Astrocyte (in vitro differentiated cells and primary cell): ENCODE data around the gene CDC25A. TPM values are rescaled to one million over a fixed set of nuclear protein-coding genes. Genes with fewer than 3 reads are reported as not detected.

Experiments
- DNase-seq: peaks from one replicate; pipeline ENCODE4 v3.0.0-alpha.2; 2010; ENCODE audit warnings: low read depth
- FAIRE-seq: peaks from 2 replicates; lab custom pipeline; 2011; peaks lifted over from hg19 to GRCh38; lab: Jason Lieb, UNC
- H2AFZ ChIP-seq: 2 replicates; pipeline ENCODE4 v1.6.0; 2012; ENCODE audit warnings: low read depth, low read length, inconsistent platforms
- H3K27ac ChIP-seq: 2 replicates; pipeline ENCODE4 v1.5.1; 2011; ENCODE audit warnings: low read depth, low read length, inconsistent platforms
- H3K27me3 ChIP-seq: 2 replicates; pipeline ENCODE4 v1.6.0; 2011; ENCODE audit warnings: low read length, inconsistent platforms; ENCODE audit not compliant: insufficient read depth
- H3K36me3 ChIP-seq: 2 replicates; pipeline ENCODE4 v1.5.1; 2011; ENCODE audit warnings: low read length, inconsistent platforms; ENCODE audit not compliant: insufficient read depth
- H3K4me1 ChIP-seq: 2 replicates; pipeline ENCODE4 v1.5.1; 2011; ENCODE audit warnings: low read length, inconsistent platforms; ENCODE audit not compliant: insufficient read depth
- H3K4me2 ChIP-seq: 2 replicates; pipeline ENCODE4 v1.6.0; 2012; ENCODE audit warnings: low read length, inconsistent platforms
- H3K4me3 ChIP-seq: 2 replicates; pipeline ENCODE4 v1.5.1; 2011; ENCODE audit warnings: low read depth, mild to moderate bottlenecking, low read length, inconsistent platforms; ENCODE audit not compliant: insufficient read depth
- H3K79me2 ChIP-seq: 2 replicates; pipeline ENCODE4 v1.6.0; 2012; ENCODE audit warnings: mild to moderate bottlenecking, low read length, inconsistent platforms; ENCODE audit not compliant: insufficient read depth
- H3K9ac ChIP-seq: 2 replicates; pipeline ENCODE4 v1.6.0; 2012; ENCODE audit warnings: mild to moderate bottlenecking, low read length, inconsistent platforms
- H3K9me3 ChIP-seq: 2 replicates; pipeline ENCODE4 v1.5.1; 2012; ENCODE audit warnings: low read depth, mild to moderate bottlenecking, low read length, inconsistent platforms; ENCODE audit not compliant: insufficient read depth
- H4K20me1 ChIP-seq: 2 replicates; pipeline ENCODE4 v1.6.0; 2012; ENCODE audit warnings: low read length, inconsistent platforms; ENCODE audit not compliant: insufficient read depth
- H3K27ac Mint-ChIP-seq: one replicate; pipeline ENCODE4 v1.8.0; 2021; ENCODE audit warnings: mild to moderate bottlenecking, mixed read lengths; ENCODE audit not compliant: unreplicated experiment
- H3K27me3 Mint-ChIP-seq: one replicate; pipeline ENCODE4 v1.8.0; 2021; ENCODE audit warnings: low read depth, mixed read lengths; ENCODE audit not compliant: unreplicated experiment
- H3K36me3 Mint-ChIP-seq: one replicate; pipeline ENCODE4 v1.8.0; 2021; ENCODE audit warnings: low read depth, mixed read lengths; ENCODE audit not compliant: unreplicated experiment
- H3K4me1 Mint-ChIP-seq: one replicate; pipeline ENCODE4 v1.8.0; 2021; ENCODE audit warnings: low read depth, mixed read lengths; ENCODE audit not compliant: unreplicated experiment
- H3K4me3 Mint-ChIP-seq: one replicate; pipeline ENCODE4 v1.8.0; 2021; ENCODE audit warnings: mild to moderate bottlenecking, moderate library complexity, mixed read lengths; ENCODE audit not compliant: unreplicated experiment
- H3K9me3 Mint-ChIP-seq: one replicate; pipeline ENCODE4 v1.8.0; 2021; ENCODE audit warnings: mild to moderate bottlenecking, mixed read lengths; ENCODE audit not compliant: unreplicated experiment
- CTCF ChIP-seq: IDR thresholded peaks from 2 replicates; pipeline ENCODE4 v1.5.1; 2011; ENCODE audit warnings: low read depth, mild to moderate bottlenecking, inconsistent platforms, low read length, moderate library complexity; ENCODE audit not compliant: insufficient read depth
- EZH2 ChIP-seq: IDR thresholded peaks from 2 replicates; pipeline ENCODE4 v1.6.1; 2012; ENCODE audit warnings: mild to moderate bottlenecking, low read length, inconsistent platforms; ENCODE audit not compliant: insufficient read depth
- total RNA-seq: library from RNA; stranded (reverse); gene quantifications from 2 replicates; pipeline ENCODE4 v1.2.1, GENCODE V29; 2021

CDC25A gene
- total RNA-seq, 1 donor from 2014 or later = 5.1 TPM

- H4K20me1 ChIP-seq = no peaks in the 10 kb centered on the region
- no peak overlapping the region for H2AFZ ChIP-seq
- no peaks in the 10 kb centered on the region for H3K36me3 ChIP-seq
- no peaks in the 10 kb centered on the region for H3K36me3 Mint-ChIP-seq
- H3K4me1 ChIP-seq = peaks cover 25% of the 10 kb centered on the region
- TF ChIP-seq EZH2 (no peak), CTCF (no peak)
- H3K9me3 Mint-ChIP-seq = no peaks in the 10 kb centered on the region
- no peak overlapping the region for H3K27ac Mint-ChIP-seq
- no peak overlapping the region for H3K27ac ChIP-seq
- H3K4me1 Mint-ChIP-seq = peaks cover 24% of the 10 kb centered on the region
- DNase-seq (no peak), FAIRE-seq (no peak)
- no peaks in the 10 kb centered on the region for H3K27me3 ChIP-seq
- no peaks in the 10 kb centered on the region for H3K9me3 ChIP-seq
- no peak overlapping the region for H3K9ac ChIP-seq
- H3K27me3 Mint-ChIP-seq = no peaks in the 10 kb centered on the region
- H3K4me3 Mint-ChIP-seq = no peak overlapping the region
- no peak overlapping the region for H3K4me2 ChIP-seq
- H3K79me2 ChIP-seq = no peaks in the 10 kb centered on the region
- no peak overlapping the region for H3K4me3 ChIP-seq
Observed at GRCh38 chr3:48125886-48126622, 62.2 kb downstream of the CDC25A start.

- no peak for TF ChIP-seq CTCF
- no peak for TF ChIP-seq EZH2
- H3K27ac Mint-ChIP-seq = no peak overlapping the region
- Histone ChIP-seq H3K9ac (no peak overlapping the region), H3K9me3 (no peaks in the 10 kb centered on the region), H3K79me2 (no peaks in the 10 kb centered on the region), H3K27me3 (no peaks in the 10 kb centered on the region), H4K20me1 (no peaks in the 10 kb centered on the region), H3K4me3 (no peak overlapping the region), H2AFZ (no peak overlapping the region), H3K36me3 (no peaks in the 10 kb centered on the region), H3K4me2 (no peak overlapping the region), H3K4me1 (peaks cover 16% of the 10 kb centered on the region), H3K27ac (no peak overlapping the region)
- peak; percentile 95 for DNase-seq
- no peaks in the 10 kb centered on the region for H3K9me3 Mint-ChIP-seq
- peaks cover 2% of the 10 kb centered on the region for H3K27me3 Mint-ChIP-seq
- no peak overlapping the region for H3K4me3 Mint-ChIP-seq
- H3K36me3 Mint-ChIP-seq = no peaks in the 10 kb centered on the region
- FAIRE-seq = no peak
- H3K4me1 Mint-ChIP-seq = peaks cover 15% of the 10 kb centered on the region
Observed at GRCh38 chr3:48125013-48125705, 63.1 kb downstream of the CDC25A start.

- Histone ChIP-seq H3K36me3 (no peaks in the 10 kb centered on the region), H3K4me2 (no peak overlapping the region), H3K4me1 (peaks cover 10% of the 10 kb centered on the region), H3K9me3 (no peaks in the 10 kb centered on the region), H3K4me3 (no peak overlapping the region), H2AFZ (no peak overlapping the region), H4K20me1 (no peaks in the 10 kb centered on the region), H3K27ac (no peak overlapping the region), H3K27me3 (no peaks in the 10 kb centered on the region), H3K9ac (no peak overlapping the region), H3K79me2 (no peaks in the 10 kb centered on the region)
- TF ChIP-seq EZH2 = no peak
- Mint-ChIP-seq H3K27me3 (peaks cover 5% of the 10 kb centered on the region), H3K27ac (no peak overlapping the region), H3K4me3 (no peak overlapping the region), H3K4me1 (peaks cover 12% of the 10 kb centered on the region), H3K9me3 (no peaks in the 10 kb centered on the region), H3K36me3 (no peaks in the 10 kb centered on the region)
- DNase-seq = no peak
- FAIRE-seq = no peak
Observed at GRCh38 chr3:48123346-48123745, 64.9 kb downstream of the CDC25A start.
